IMR-90 (cell line): ENCODE data around the gene NUDCD3. TPM values are rescaled to one million over a fixed set of nuclear protein-coding genes. Genes with fewer than 3 reads are reported as not detected.

Source experiments
- ATAC-seq: fragments of 200-7000 bp; cut with Tn5 transposase; 2 replicates; pipeline ENCODE4 v1.9.1; 2020; ENCODE audit warnings: low read depth, mild to moderate bottlenecking, moderate library complexity
- BruUV-seq: library from RNA; stranded (reverse); fragments of 400-500 nt; replicated peaks from 2 replicates; lab custom pipeline; 2021; lab: Mats Ljungman, UMichigan
- CTCF ChIA-PET: fragments of 300-600 bp; formaldehyde crosslinking; extraction: SDS; loops from one replicate; lab custom pipeline; 2021; ENCODE audit warnings: antibody characterized with exemption; lab: Yijun Ruan, JAX
- POLR2A ChIA-PET: fragments of 300-600 bp; sonication (Branson Sonifier 250); formaldehyde crosslinking; loops from one replicate; lab custom pipeline; 2022; ENCODE audit warnings: antibody characterized with exemption; ENCODE audit not compliant: unreplicated experiment; lab: Charles Lee
- DNase-seq: peaks from one replicate; pipeline ENCODE4 v3.0.0; 2013
- H2AFZ ChIP-seq: replicated peaks from 2 replicates; pipeline ENCODE3; 2013; ENCODE audit warnings: low read length, mild to moderate bottlenecking; ENCODE audit not compliant: poor library complexity
- H2AK5ac ChIP-seq: 2 replicates; pipeline ENCODE4 v1.6.1; 2013; ENCODE audit warnings: low read depth, low read length, inconsistent platforms
- H2AK9ac ChIP-seq: replicated peaks from 2 replicates; pipeline ENCODE3; 2013; ENCODE audit warnings: mild to moderate bottlenecking, low read depth, low read length, moderate library complexity; ENCODE audit not compliant: poor library complexity
- H2BK120ac ChIP-seq: 2 replicates; pipeline ENCODE4 v1.6.1; 2013; ENCODE audit warnings: low read depth, low read length, inconsistent platforms
- H2BK15ac ChIP-seq: 3 replicates; pipeline ENCODE4 v1.6.1; 2013; ENCODE audit warnings: low read depth, low read length, inconsistent platforms
- H2BK20ac ChIP-seq: 2 replicates; pipeline ENCODE4 v1.6.1; 2013; ENCODE audit warnings: low read depth, mild to moderate bottlenecking, inconsistent platforms, low read length, moderate library complexity
- H2BK5ac ChIP-seq: 2 replicates; pipeline ENCODE4 v1.6.1; 2013; ENCODE audit warnings: mild to moderate bottlenecking, low read depth, low read length, inconsistent platforms; ENCODE audit not compliant: poor library complexity, severe bottlenecking
- H3K14ac ChIP-seq: replicated peaks from 2 replicates; pipeline ENCODE4 v1.6.1; 2013; ENCODE audit warnings: low read depth, low read length, inconsistent platforms
- H3K18ac ChIP-seq: 2 replicates; pipeline ENCODE4 v1.6.1; 2013; ENCODE audit warnings: low read depth, low read length, control low read depth
- H3K23ac ChIP-seq: 2 replicates; pipeline ENCODE4 v1.6.1; 2013; ENCODE audit warnings: low read depth, low read length, inconsistent platforms
- H3K27ac ChIP-seq: 2 replicates; pipeline ENCODE4 v1.5.1; 2013; ENCODE audit warnings: mild to moderate bottlenecking, control low read depth, low read length; ENCODE audit not compliant: insufficient read depth
- H3K27me3 ChIP-seq: 2 replicates; pipeline ENCODE4 v1.6.1; 2013; ENCODE audit warnings: low read length; ENCODE audit not compliant: control insufficient read depth, insufficient read depth
- H3K36me3 ChIP-seq: 2 replicates; pipeline ENCODE4 v1.6.1; 2013; ENCODE audit warnings: low read length, mixed read lengths; ENCODE audit not compliant: control insufficient read depth, insufficient read depth
- H3K4ac ChIP-seq: 2 replicates; pipeline ENCODE4 v1.6.1; 2013; ENCODE audit warnings: low read depth, low read length, inconsistent platforms
- H3K4me1 ChIP-seq: 2 replicates; pipeline ENCODE4 v1.6.1; 2013; ENCODE audit warnings: low read length, mixed read lengths; ENCODE audit not compliant: control insufficient read depth, insufficient read depth
- H3K4me2 ChIP-seq: 2 replicates; pipeline ENCODE4 v1.6.1; 2013; ENCODE audit warnings: low read depth, mild to moderate bottlenecking, control low read depth, low read length, moderate library complexity
- H3K4me3 ChIP-seq: 2 replicates; pipeline ENCODE4 v1.5.1; 2013; ENCODE audit warnings: low read depth, mild to moderate bottlenecking, control low read depth, low read length, moderate library complexity; ENCODE audit not compliant: insufficient read depth
- H3K56ac ChIP-seq: 2 replicates; pipeline ENCODE4 v1.6.1; 2013; ENCODE audit warnings: low read length, inconsistent platforms; ENCODE audit not compliant: insufficient read depth; ENCODE audit errors: extremely low read depth
- H3K79me1 ChIP-seq, 2 experiments: 2 replicates each; pipeline ENCODE4 v1.6.1; 2013; ENCODE audit warnings: low read length in 2 of 2, inconsistent platforms in 1 of 2, low read depth in 1 of 2
- H3K9ac ChIP-seq: 2 replicates; pipeline ENCODE4 v1.6.1; 2013; ENCODE audit warnings: low read depth, low read length, control low read depth
- H3K9me1 ChIP-seq: 2 replicates; pipeline ENCODE4 v1.6.1; 2013; ENCODE audit warnings: low read length, inconsistent platforms; ENCODE audit not compliant: insufficient read depth
- H3K9me3 ChIP-seq: 2 replicates; pipeline ENCODE4 v1.6.1; 2013; ENCODE audit warnings: low read length; ENCODE audit not compliant: control insufficient read depth, insufficient read depth
- H4K20me1 ChIP-seq: 2 replicates; pipeline ENCODE4 v1.6.1; 2013; ENCODE audit warnings: low read length, inconsistent platforms; ENCODE audit not compliant: insufficient read depth
- H4K5ac ChIP-seq: 2 replicates; pipeline ENCODE4 v1.6.1; 2013; ENCODE audit warnings: mild to moderate bottlenecking, low read depth, low read length, control low read depth
- H4K8ac ChIP-seq, 2 experiments: 2 replicates each; pipeline ENCODE4 v1.6.1; 2013; ENCODE audit warnings: low read depth in 2 of 2, low read length in 2 of 2, control low read depth in 1 of 2, inconsistent platforms in 1 of 2
- H4K91ac ChIP-seq: 2 replicates; pipeline ENCODE4 v1.6.1; 2013; ENCODE audit warnings: low read depth, low read length, inconsistent platforms; ENCODE audit not compliant: insufficient read depth
- BHLHE40 ChIP-seq: fragments of 150-350 bp; IDR thresholded peaks from 2 replicates; pipeline ENCODE4 v1.6.1; 2016; ENCODE audit warnings: mild to moderate bottlenecking, low read depth, low read length
- CEBPB ChIP-seq: IDR thresholded peaks from 2 replicates; pipeline ENCODE4 v1.6.1; 2012; ENCODE audit warnings: low read depth, low read length, improper control_type of control experiment
- CHD1 ChIP-seq: IDR thresholded peaks from 2 replicates; pipeline ENCODE4 v1.6.1; 2012; ENCODE audit warnings: low read depth, low read length, improper control_type of control experiment
- CTCF ChIP-seq: conservative IDR thresholded peaks from 2 replicates; pipeline ENCODE4 v1.5.1; 2012; ENCODE audit warnings: mild to moderate bottlenecking, low read depth, low read length, improper control_type of control experiment
- ELK1 ChIP-seq: fragments of 150-350 bp; IDR thresholded peaks from 2 replicates; pipeline ENCODE4 v1.6.1; 2016; ENCODE audit warnings: low read depth, mild to moderate bottlenecking, low read length, moderate library complexity, borderline replicate concordance
- FOS ChIP-seq: fragments of 150-350 bp; IDR thresholded peaks from 2 replicates; pipeline ENCODE4 v1.6.1; 2016; ENCODE audit warnings: low read depth, low read length
- MAFK ChIP-seq: IDR thresholded peaks from 2 replicates; pipeline ENCODE4 v1.6.1; 2012; ENCODE audit warnings: low read depth, low read length, improper control_type of control experiment
- MAZ ChIP-seq: IDR thresholded peaks from 2 replicates; pipeline ENCODE4 v1.6.1; 2012; ENCODE audit warnings: low read depth, mild to moderate bottlenecking, low read length, improper control_type of control experiment, moderate library complexity, borderline replicate concordance
- MXI1 ChIP-seq: IDR thresholded peaks from 2 replicates; pipeline ENCODE4 v1.6.1; 2012; ENCODE audit warnings: low read depth, mild to moderate bottlenecking, low read length, moderate library complexity, borderline replicate concordance
- NFE2L2 ChIP-seq: fragments of 150-350 bp; IDR thresholded peaks from 2 replicates; pipeline ENCODE4 v1.6.1; 2016; ENCODE audit warnings: low read depth, mild to moderate bottlenecking, low read length
- POLR2A ChIP-seq: IDR thresholded peaks from 2 replicates; pipeline ENCODE4 v1.6.1; 2012; ENCODE audit warnings: mild to moderate bottlenecking, low read depth, low read length
- RAD21 ChIP-seq: IDR thresholded peaks from 2 replicates; pipeline ENCODE4 v1.6.1; 2012; ENCODE audit warnings: low read length, improper control_type of control experiment
- RCOR1 ChIP-seq: IDR thresholded peaks from 2 replicates; pipeline ENCODE4 v1.6.1; 2012; ENCODE audit warnings: mild to moderate bottlenecking, low read length, improper control_type of control experiment; ENCODE audit not compliant: insufficient replicate concordance
- RFX5 ChIP-seq: IDR thresholded peaks from 2 replicates; pipeline ENCODE4 v1.8.0; 2012; ENCODE audit warnings: low read depth, mild to moderate bottlenecking, low read length, moderate library complexity
- SMC3 ChIP-seq: fragments of 150-350 bp; IDR thresholded peaks from 2 replicates; pipeline ENCODE4 v1.6.1; 2016; ENCODE audit warnings: low read depth, mild to moderate bottlenecking, antibody characterized with exemption, low read length, moderate library complexity
- USF2 ChIP-seq: fragments of 150-350 bp; IDR thresholded peaks from 2 replicates; pipeline ENCODE4 v1.6.1; 2017; ENCODE audit warnings: mild to moderate bottlenecking, antibody characterized with exemption, low read length, low read depth
- WGBS, 2 experiments: methylation state at CpG; one replicate each; pipeline versions ENCODE4 v1.1.5 to v1.1.7; 2013; ENCODE audit warnings: missing lambda C conversion rate in 2 of 2; ENCODE audit not compliant: insufficient read length in 1 of 2; ENCODE audit errors: extremely low coverage in 2 of 2; 5-methylcytosine and 5-hydroxymethylcytosine counted together
- dilution Hi-C: fragments of 300-500 bp; cut with HindIII; formaldehyde crosslinking; loops from one replicate; pipeline ENCODE4 v1.14.3; 2018; ENCODE audit warnings: low sequenced_read_pairs; ENCODE audit not compliant: unreplicated experiment
- in situ Hi-C: fragments of 300-500 bp; cut with MboI; formaldehyde crosslinking; loops from 3 replicates; pipeline ENCODE4 v1.14.3; 2019; ENCODE audit warnings: low sequenced_read_pairs, inconsistent platforms, mixed read lengths
- intact Hi-C: fragments of 100-400 bp; cut with micrococcal nuclease; formaldehyde crosslinking; loops from 2 replicates; pipeline ENCODE4 v1.10.0; 2022
- polyA plus RNA-seq, 3 experiments: library from polyadenylated mRNA; depleted of rRNA; stranded (reverse); fragments of >200 nt; gene quantifications; 2 replicates each; pipeline ENCODE4 v1.2.3, GENCODE V29; 2012; ENCODE audit warnings: low replicate concordance in 1 of 3
- total RNA-seq: library from RNA; depleted of rRNA; stranded (reverse); fragments of >200 nt; gene quantifications from 2 replicates; pipeline ENCODE4 v1.2.3, GENCODE V29; 2012

The NUDCD3 gene
- total and polyA plus RNA-seq, 2 of the 4 experiments (the other 2 are of a cell fraction), result 49.5 to 76.0 TPM

GRCh38 chr7:44521347-44522095 lies 31.1 kb upstream of the NUDCD3 start:
- Histone ChIP-seq H3K18ac (no peak overlapping the region), H3K9me1 (no peaks in the 10 kb centered on the region), H3K56ac (no peak overlapping the region), H4K5ac (no peak overlapping the region), H3K4me3 (no peak overlapping the region), H3K4me1 (no peaks in the 10 kb centered on the region), H2AFZ (peak overlapping the region; percentile 14), H3K4ac (no peak overlapping the region), H3K23ac (no peak overlapping the region), H3K9ac (no peak overlapping the region), H2BK20ac (no peak overlapping the region), H3K27ac (no peak overlapping the region), H3K36me3 (no peaks in the 10 kb centered on the region), H2AK5ac (no peak overlapping the region), H4K8ac (no peak overlapping the region), H2BK15ac (no peak overlapping the region), H2AK9ac (no peak overlapping the region), H2BK5ac (no peak overlapping the region), H3K79me1 (no peaks in the 10 kb centered on the region), H3K4me2 (no peak overlapping the region), H4K91ac (no peak overlapping the region), H4K20me1 (no peaks in the 10 kb centered on the region), H3K9me3 (peaks cover 16% of the 10 kb centered on the region), H3K14ac (no peak overlapping the region), H2BK120ac (no peak overlapping the region), H3K27me3 (peaks cover 36% of the 10 kb centered on the region)
- POLR2A ChIA-PET, result no interaction called here
- CTCF ChIA-PET, result no interaction called here
- in situ Hi-C loops, result no loop called here
- WGBS, 2 experiments, result 68% methylated on average over 8 of the region's 15 CpGs; no CpG with 5 or more reads in 1 of the 2 experiments
- ATAC-seq (no peak), DNase-seq (no peak)
- TF ChIP-seq MXI1 (no peak), POLR2A (no peak), BHLHE40 (no peak), SMC3 (no peak), RCOR1 (no peak), ELK1 (no peak), CHD1 (no peak), RAD21 (no peak), MAFK (no peak), FOS (no peak), MAZ (no peak), RFX5 (no peak), CTCF (no peak), USF2 (no peak), NFE2L2 (no peak), CEBPB (no peak)
- no TSS peak for BruUV-seq
- intact Hi-C loops, result no loop called here
- dilution Hi-C loops, result no loop called here
